SK-N-SH (cell line): Measurements from ENCODE around the gene SCN1B.
"Not testable (repeated sequence)": the region's sequence is repeated elsewhere in the genome, so short reads cannot be mapped to it uniquely, and the experiment has no call there.

ENCODE experiments used
- CHD2 ChIP-seq: fragments of 150-350 bp; IDR thresholded peaks from 2 replicates; pipeline ENCODE4 v1.6.1; 2018; ENCODE audit warnings: low read length; ENCODE audit not compliant: partially characterized antibody
- CTCF ChIP-seq: fragments of 200-600 bp; sonication (generic); IDR thresholded peaks from 2 replicates; pipeline ENCODE4 v1.6.1; 2017; ENCODE audit warnings: antibody characterized with exemption, mild to moderate bottlenecking, moderate library complexity
- FOXJ3 ChIP-seq: sonication (generic); formaldehyde crosslinking; IDR thresholded peaks from 2 replicates; pipeline ENCODE4 v1.5.1; 2020; ENCODE audit warnings: mild to moderate bottlenecking, missing genetic modification reagents
- RAD21 ChIP-seq: IDR thresholded peaks from 2 replicates; pipeline ENCODE4 v1.6.1; 2012; ENCODE audit warnings: mild to moderate bottlenecking, low read length
- RFX5 ChIP-seq: IDR thresholded peaks from 2 replicates; pipeline ENCODE4 v1.6.1; 2012; ENCODE audit warnings: mild to moderate bottlenecking, improper control_type of control experiment, low read length
- SIN3A ChIP-seq: IDR thresholded peaks from 2 replicates; pipeline ENCODE4 v1.6.1; 2012; ENCODE audit warnings: low read depth, mild to moderate bottlenecking, low read length, moderate library complexity, borderline replicate concordance
- TF ChIP-seq, protein P1 (sequence below): IDR thresholded peaks from 2 replicates; pipeline ENCODE4 v1.4.0; 2012; ENCODE audit warnings: low read depth

DNA sequence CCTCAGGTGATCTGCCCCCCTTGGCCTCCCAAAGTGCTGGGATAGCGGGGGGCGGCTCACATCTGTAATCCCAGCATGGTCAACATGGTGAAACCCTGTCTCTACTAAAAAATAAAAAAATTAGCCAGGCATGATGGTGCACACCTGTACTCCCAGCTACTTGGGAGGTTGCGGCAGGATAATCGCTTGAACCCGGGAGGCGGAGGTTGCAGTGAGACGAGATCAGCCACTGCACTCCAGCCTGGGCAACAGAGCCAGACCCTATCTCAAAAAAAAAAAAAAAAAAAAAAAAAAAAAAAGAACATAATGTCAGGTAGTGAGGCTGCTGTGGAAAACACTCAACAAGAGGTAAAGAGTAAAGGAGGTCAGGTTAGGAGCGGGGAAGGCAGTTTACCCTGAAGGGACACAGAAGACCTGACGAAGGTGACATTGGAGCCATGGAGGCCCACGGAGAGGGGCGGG, 964 bp upstream of the SCN1B start:
- not testable (repeated sequence) for TF ChIP-seq SIN3A; RFX5; CTCF; CHD2; RAD21; FOXJ3 (CRISPR knock-in tag)
- TF ChIP-seq, protein P1, sequence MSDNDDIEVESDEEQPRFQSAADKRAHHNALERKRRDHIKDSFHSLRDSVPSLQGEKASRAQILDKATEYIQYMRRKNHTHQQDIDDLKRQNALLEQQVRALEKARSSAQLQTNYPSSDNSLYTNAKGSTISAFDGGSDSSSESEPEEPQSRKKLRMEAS, result not testable (repeated sequence)
